HepG2 (cell line): ENCODE measurements around the gene ALB. TPM values are rescaled to one million over a fixed set of nuclear protein-coding genes. Genes with fewer than 3 reads are reported as not detected.

Source experiments
- ARHGAP35 ChIP-seq: sonication (generic); formaldehyde crosslinking; IDR thresholded peaks from 2 replicates; pipeline ENCODE4 v1.9.0; 2022; ENCODE audit warnings: mild to moderate bottlenecking, inconsistent platforms, moderate library complexity, missing genetic modification reagents, borderline replicate concordance
- GMEB1 ChIP-seq: sonication (generic); formaldehyde crosslinking; IDR thresholded peaks from 2 replicates; pipeline ENCODE4 v1.5.1; 2020; ENCODE audit warnings: missing genetic modification reagents, mild to moderate bottlenecking, borderline replicate concordance
- MED13 ChIP-seq: sonication (generic); formaldehyde crosslinking; IDR thresholded peaks from 2 replicates; pipeline ENCODE4 v1.5.0; 2020; ENCODE audit warnings: missing genetic modification reagents
- MIER3 ChIP-seq: IDR thresholded peaks from 2 replicates; pipeline ENCODE4 v1.6.1; 2016; ENCODE audit warnings: missing compliant biosample characterization, borderline replicate concordance
- NR3C1 ChIP-seq: sonication (generic); formaldehyde crosslinking; IDR thresholded peaks from 2 replicates; pipeline ENCODE4 v1.4.0; 2020; ENCODE audit warnings: missing genetic modification reagents
- SALL2 ChIP-seq: sonication (generic); formaldehyde crosslinking; IDR thresholded peaks from 2 replicates; pipeline ENCODE4 v1.8.1; 2023; ENCODE audit warnings: mild to moderate bottlenecking, missing genetic modification reagents, inconsistent platforms
- SMAD3 ChIP-seq: sonication (generic); formaldehyde crosslinking; IDR thresholded peaks from 2 replicates; pipeline ENCODE4 v1.4.0; 2020; ENCODE audit warnings: missing genetic modification reagents
- TCF12 ChIP-seq, 2 experiments: fragments of 450-650 bp in 1 of 2; sonication (generic) in 1 of 2; formaldehyde crosslinking in 1 of 2; IDR thresholded peaks; 2 replicates each; pipeline versions ENCODE4 v1.6.1 to v1.8.0; 2017 to 2022; ENCODE audit warnings: antibody characterized with exemption in 1 of 2, mild to moderate bottlenecking in 1 of 2, missing genetic modification reagents in 1 of 2, moderate library complexity in 1 of 2
- THAP8 ChIP-seq: sonication (generic); formaldehyde crosslinking; IDR thresholded peaks from 2 replicates; pipeline ENCODE4 v1.5.1; 2020; ENCODE audit warnings: missing genetic modification reagents, mild to moderate bottlenecking, borderline replicate concordance
- YEATS2 ChIP-seq: sonication (generic); formaldehyde crosslinking; IDR thresholded peaks from 2 replicates; pipeline ENCODE4 v1.4.0; 2020; ENCODE audit warnings: missing genetic modification reagents, borderline replicate concordance
- ZBTB49 ChIP-seq: sonication (generic); formaldehyde crosslinking; IDR thresholded peaks from 2 replicates; pipeline ENCODE4 v1.4.0; 2020; ENCODE audit warnings: missing genetic modification reagents, borderline replicate concordance
- ZFP82 ChIP-seq: sonication (generic); formaldehyde crosslinking; IDR thresholded peaks from 2 replicates; pipeline ENCODE4 v1.5.1; 2020; ENCODE audit warnings: mild to moderate bottlenecking, missing genetic modification reagents, borderline replicate concordance
- ZHX2 ChIP-seq, 2 experiments: sonication (generic) in 1 of 2; formaldehyde crosslinking in 1 of 2; IDR thresholded peaks; 2 replicates each; pipeline versions ENCODE4 v1.6.1 to v1.9.0; 2014 to 2022; ENCODE audit warnings: antibody characterized with exemption in 1 of 2, borderline replicate concordance in 1 of 2, inconsistent platforms in 1 of 2, low read depth in 1 of 2, missing genetic modification reagents in 1 of 2
- ZNF205 ChIP-seq: IDR thresholded peaks from 2 replicates; pipeline ENCODE4 v1.6.1; 2018; ENCODE audit warnings: missing biosample characterization, missing genetic modification reagents
- ZNF256 ChIP-seq: sonication (generic); formaldehyde crosslinking; conservative IDR thresholded peaks from 2 replicates; pipeline ENCODE4 v1.4.0; 2020; ENCODE audit warnings: missing genetic modification reagents
- ZNF513 ChIP-seq: sonication (generic); formaldehyde crosslinking; conservative IDR thresholded peaks from 2 replicates; pipeline ENCODE4 v1.5.0; 2020; ENCODE audit warnings: missing genetic modification reagents
- polyA plus RNA-seq, 8 experiments: library from polyadenylated mRNA; depleted of rRNA in 3 of 8; stranded (reverse) in 7 of 8; unstranded in 1 of 8; fragments of >200 nt; fragmentation: Illumina TruSeq in 4 of 8; extraction: Trizol in 4 of 8; gene quantifications; 2 replicates each; pipeline versions ENCODE4 v1.2.1 to v1.2.3, GENCODE V29; 2011 to 2016; ENCODE audit warnings: low read depth in 4 of 8, missing spikeins in 1 of 8, mixed read lengths in 1 of 8; ENCODE audit not compliant: insufficient read depth in 1 of 8
- total RNA-seq, 5 experiments: library from RNA; depleted of rRNA; stranded (reverse); fragments of >200 nt; fragmentation: Illumina TruSeq; extraction: Trizol; gene quantifications; 2 replicates each; pipeline ENCODE4 v1.2.3, GENCODE V29; 2016; ENCODE audit warnings: low read depth in 1 of 5

Gene ALB
- total and polyA plus RNA-seq, 2 of the 13 experiments (the other 11 are each of a cell fraction or from before 2014, with no cell fraction given): 22,259 to 22,625 TPM

- TF ChIP-seq ZBTB49 (CRISPR knock-in tag): no peak
- TF ChIP-seq SMAD3 (CRISPR knock-in tag): 0 out of 2 replicates have a peak, but pooled peaks have one; percentile 33
- TF ChIP-seq THAP8 (CRISPR knock-in tag): no peak
- TF ChIP-seq NR3C1 (CRISPR knock-in tag): no peak
- no peak for TF ChIP-seq ZFP82 (CRISPR knock-in tag)
- no peak for TF ChIP-seq GMEB1 (CRISPR knock-in tag)
- TF ChIP-seq ZNF513 (CRISPR knock-in tag): no peak
- TF ChIP-seq ZNF256 (CRISPR knock-in tag): no peak
- TF ChIP-seq MED13 (CRISPR knock-in tag): no peak; the same call in 1 of the 2 replicates
- no peak for TF ChIP-seq ZNF205 (CRISPR knock-in tag)
- TF ChIP-seq MIER3 (CRISPR knock-in tag): no peak
- no peak for TF ChIP-seq ZHX2 (IDR thresholded peaks at IDR 0.05; ENCODE audit: low read depth)
- TF ChIP-seq ZHX2 (CRISPR knock-in tag; IDR thresholded peaks at IDR 0.05; ENCODE audit: borderline replicate concordance): no peak
- TF ChIP-seq TCF12 (IDR thresholded peaks at IDR 0.05): no peak
- TF ChIP-seq TCF12 (CRISPR knock-in tag; IDR thresholded peaks at IDR 0.05): no peak
- TF ChIP-seq ARHGAP35 (CRISPR knock-in tag): no peak
- TF ChIP-seq YEATS2 (CRISPR knock-in tag): peak; percentile 27; the same call in 1 of the 2 replicates
- TF ChIP-seq SALL2: no peak
These were observed 11.7 kb downstream of the ALB start (continued) for GRCh38 chr4:73415807-73416238.
